Aorta (tissue), 5 donors: Measurements from ENCODE around the gene SAP30. TPM values are rescaled to one million over a fixed set of nuclear protein-coding genes. Genes with fewer than 3 reads are reported as not detected.

ENCODE experiments used
- ATAC-seq: fragments of 200-7000 bp; cut with Tn5 transposase; one replicate; pipeline ENCODE4 v1.9.1; 2022; ENCODE audit warnings: moderate library complexity; ENCODE audit not compliant: low FRiP score
- DNase-seq, 2 donors: peaks; one replicate each; pipeline ENCODE4 v3.0.0-alpha.2; 2020
- H3K27ac ChIP-seq, 2 donors: one replicate each; pipeline ENCODE4 v1.5.1; 2013; ENCODE audit warnings: low read length in 2 of 2, mild to moderate bottlenecking in 2 of 2, moderate library complexity in 2 of 2, control low read depth in 1 of 2, inconsistent platforms in 1 of 2, low read depth in 1 of 2
- H3K27me3 ChIP-seq, 2 donors: one replicate each; pipeline ENCODE4 v1.6.1; 2013; ENCODE audit warnings: control low read depth in 1 of 2, low read length in 1 of 2, mild to moderate bottlenecking in 1 of 2, moderate library complexity in 1 of 2; ENCODE audit not compliant: insufficient read depth in 2 of 2, control insufficient read depth in 1 of 2
- H3K36me3 ChIP-seq, 2 donors: one replicate each; pipeline ENCODE4 v1.6.1; 2013; ENCODE audit warnings: control low read depth in 1 of 2, low read length in 1 of 2, mild to moderate bottlenecking in 1 of 2; ENCODE audit not compliant: insufficient read depth in 2 of 2, control insufficient read depth in 1 of 2
- H3K4me1 ChIP-seq, 2 donors: one replicate each; pipeline ENCODE4 v1.6.1; 2013; ENCODE audit warnings: low read length in 2 of 2, control low read depth in 1 of 2, mild to moderate bottlenecking in 1 of 2, moderate library complexity in 1 of 2; ENCODE audit not compliant: insufficient read depth in 2 of 2, control insufficient read depth in 1 of 2
- H3K4me3 ChIP-seq, 2 donors: one replicate each; pipeline ENCODE4 v1.5.1; 2013; ENCODE audit warnings: low read length in 2 of 2, control low read depth in 1 of 2, mild to moderate bottlenecking in 1 of 2
- H3K9me3 ChIP-seq: one replicate; pipeline ENCODE4 v1.6.1; 2013; ENCODE audit warnings: mild to moderate bottlenecking, low read length; ENCODE audit not compliant: control insufficient read depth
- WGBS, 2 donors: extraction: QIAGEN DNeasy Blood & Tissue Kit; methylation state at CpG; one replicate each; pipeline ENCODE4 v1.1.7; 2013; 5-methylcytosine and 5-hydroxymethylcytosine counted together
- intact Hi-C, 2 donors: fragments of 100-400 bp; cut with DNase I; formaldehyde crosslinking; loops; one replicate each; pipeline versions ENCODE4 v1.14.2 to v1.15.0; 2022
- polyA plus RNA-seq, 2 donors: library from polyadenylated mRNA; stranded (reverse); fragments of 200-250 nt; gene quantifications; one replicate each; pipeline ENCODE4 v1.2.3, GENCODE V29; 2013
- total RNA-seq, 2 donors: library from RNA; stranded (reverse); fragmentation: NEBNext Ultra II Directional; extraction: Animal tissue kit (Norgen Biotek cat#: 25700); gene quantifications; one replicate each; pipeline ENCODE4 v1.2.1, GENCODE V29; 2021
- donor health status: healthy with polysubstance abuse.
- donor health status: Bipolar disorder and iron deficiency.
- donor health status: DM: no; HTN: no; CAD: no.
- donor health status: DM: no; HTN: no; CAD: no.
- donor health status: DM: yes; HTN: yes; CAD: no.

The SAP30 gene
- total and polyA plus RNA-seq, 4 donors, result 19.4 to 34.7 (median 29.6) TPM

GRCh38 chr4:173334085-173334890 lies 36.5 kb upstream of the SAP30 start, which contains the start of gene HMGB2:
Gene HMGB2 (minus strand): TSS chr4:173334358. CDS start chr4:173333649, 709 bp downstream.
- Histone ChIP-seq H3K9me3 (no peaks in the 10 kb centered on the region), H3K4me1 (no peaks in the 10 kb centered on the region), H3K4me3 (peak within 1 kb of the TSS; percentile 71 to 99), H3K36me3 (no peaks in the 10 kb centered on the region), H3K27ac (peak within 1 kb of the TSS; percentile 89 to 90), H3K27me3 (no peaks in the 10 kb centered on the region)
- ATAC-seq (peak; percentile 100), DNase-seq (peak; percentile 100)
- intact Hi-C loops, result loop anchor here (1.0 to 5.0 kb wide), 4 partner anchors 36 to 68 kb away; partner anchors contain the start of genes SAP30 (in 2 of the 2) and SCRG1 (in 1 of the 2)
- WGBS, 2 donors, result 0 to 1% methylated on average over 61 of the region's 61 CpGs

- intact Hi-C loops, result loop anchor here (1.0 to 5.0 kb wide), 4 partner anchors 35 to 67 kb away; partner anchors contain the start of genes SAP30 (in 2 of the 2) and SCRG1 (in 1 of the 2)
Observed at GRCh38 chr4:173334891-173335752, 35.6 kb upstream of the SAP30 start.

GRCh38 chr4:173337463-173337862 lies 33.3 kb upstream of the SAP30 start:
- Histone ChIP-seq H3K27ac (no peak overlapping the region), H3K27me3 (no peaks in the 10 kb centered on the region), H3K36me3 (no peaks in the 10 kb centered on the region), H3K9me3 (no peaks in the 10 kb centered on the region), H3K4me1 (no peaks in the 10 kb centered on the region), H3K4me3 (no peak overlapping the region)
- DNase-seq (no peak), ATAC-seq (no peak)
- WGBS, 2 donors, result 95% methylated on average over 2 of the region's 2 CpGs
- intact Hi-C loops, result no loop called here

More at GRCh38 chr4:173334891-173335752, 35.6 kb upstream of the SAP30 start:
- Histone ChIP-seq H3K9me3 (no peaks in the 10 kb centered on the region), H3K36me3 (no peaks in the 10 kb centered on the region), H3K27ac (peak overlapping the region in 1 of 2 donors; percentile 32), H3K4me3 (peak overlapping the region; percentile 55 to 70), H3K27me3 (no peaks in the 10 kb centered on the region), H3K4me1 (no peaks in the 10 kb centered on the region)
- 2% methylated on average over 52 of the region's 52 CpGs for WGBS, 2 donors
- ATAC-seq, result peak; percentile 64
- peak; percentile 75 to 83 for DNase-seq

GRCh38 chr4:173343832-173344397 lies 26.8 kb upstream of the SAP30 start:
- Histone ChIP-seq H3K4me3 (no peak overlapping the region), H3K36me3 (no peaks in the 10 kb centered on the region), H3K27ac (no peak overlapping the region), H3K9me3 (peaks cover 1% of the 10 kb centered on the region), H3K27me3 (no peaks in the 10 kb centered on the region), H3K4me1 (no peaks in the 10 kb centered on the region)
- intact Hi-C loops, result no loop called here
- DNase-seq (no peak), ATAC-seq (no peak)
- WGBS, 2 donors, result 84 to 85% methylated on average over 3 of the region's 3 CpGs

GRCh38 chr4:173345648-173346047 lies 25.1 kb upstream of the SAP30 start:
- H3K27me3 ChIP-seq, result no peaks in the 10 kb centered on the region
- intact Hi-C loops, result no loop called here
- H3K4me3 ChIP-seq, result no peak overlapping the region
- ATAC-seq (no peak), DNase-seq (no peak)
- WGBS, 2 donors, result 53 to 67% methylated on average over 2 of the region's 2 CpGs
- H3K27ac ChIP-seq, result no peak overlapping the region
- H3K9me3 ChIP-seq, result peaks cover 1% of the 10 kb centered on the region
- peaks cover 0 to 2% of the 10 kb centered on the region in 2 donors for H3K36me3 ChIP-seq
- H3K4me1 ChIP-seq, result no peaks in the 10 kb centered on the region

GRCh38 chr4:173346074-173346473 lies 24.7 kb upstream of the SAP30 start:
- intact Hi-C loops, result no loop called here
- Histone ChIP-seq H3K27me3 (no peaks in the 10 kb centered on the region), H3K9me3 (peaks cover 1% of the 10 kb centered on the region), H3K4me1 (no peaks in the 10 kb centered on the region), H3K36me3 (peaks cover 0 to 2% of the 10 kb centered on the region in 2 donors), H3K27ac (no peak overlapping the region), H3K4me3 (no peak overlapping the region)
- no peak for ATAC-seq
- WGBS, 2 donors, result 43 to 71% methylated on average over 2 of the region's 2 CpGs
- no peak for DNase-seq

GRCh38 chr4:173347467-173347866 lies 23.3 kb upstream of the SAP30 start:
- Histone ChIP-seq H3K27me3 (no peaks in the 10 kb centered on the region), H3K36me3 (peaks cover 0 to 2% of the 10 kb centered on the region in 2 donors), H3K27ac (no peak overlapping the region), H3K4me3 (no peak overlapping the region), H3K9me3 (peaks cover 1% of the 10 kb centered on the region), H3K4me1 (no peaks in the 10 kb centered on the region)
- intact Hi-C loops, result no loop called here
- WGBS, 2 donors, result 95 to 96% methylated on average over 1 of the region's 1 CpG
- DNase-seq, result no peak
- ATAC-seq, result no peak

- intact Hi-C loops, result no loop called here
- Histone ChIP-seq H3K4me1 (no peaks in the 10 kb centered on the region), H3K9me3 (peaks cover 2% of the 10 kb centered on the region), H3K36me3 (no peaks in the 10 kb centered on the region), H3K27ac (no peak overlapping the region), H3K27me3 (no peaks in the 10 kb centered on the region), H3K4me3 (no peak overlapping the region)
- no peak for ATAC-seq
- DNase-seq, result no peak
- 75 to 76% methylated on average over 2 of the region's 2 CpGs for WGBS, 2 donors
Observed at GRCh38 chr4:173357939-173358338, 12.8 kb upstream of the SAP30 start.
